GM18502 (cell line): ENCODE data around the gene RARRES2.
"Not testable (repeated sequence)": the region's sequence is repeated elsewhere in the genome, so short reads cannot be mapped to it uniquely, and the experiment has no call there.

ENCODE experiments used
- ATAC-seq: cut with Tn5 transposase; IDR thresholded peaks from one replicate; pipeline ENCODE4 v1.9.1; 2021; ENCODE audit warnings: mild to moderate bottlenecking; ENCODE audit not compliant: unreplicated experiment, poor library complexity

Gene RARRES2

GRCh38 chr7:150341263-150342120 is at the start of gene RARRES2:
Gene RARRES2 (minus strand): TSS chr7:150341629. CDS start chr7:150340609, 1,020 bp downstream.
- no peak for ATAC-seq

DNA sequence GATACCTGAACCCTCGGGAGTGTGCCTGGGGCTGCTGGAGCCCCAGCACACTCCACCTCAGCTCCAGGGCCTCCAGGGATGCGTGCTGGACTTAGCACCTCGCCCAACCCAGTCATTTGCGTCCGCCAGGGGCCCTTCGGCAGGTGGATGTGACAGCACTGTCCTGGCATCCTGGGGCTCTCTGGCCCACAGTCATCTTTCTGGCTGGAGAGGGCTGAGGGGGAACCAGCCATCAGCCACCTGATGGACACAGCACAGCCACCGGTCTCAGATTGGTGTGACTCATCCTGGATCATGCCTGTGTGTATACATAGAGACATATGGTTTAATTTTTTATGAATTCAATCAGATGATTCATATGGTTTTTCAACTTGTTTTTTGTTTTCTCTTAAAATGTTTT is 48.8 kb upstream of the RARRES2 start:
- ATAC-seq, result no peak

DNA sequence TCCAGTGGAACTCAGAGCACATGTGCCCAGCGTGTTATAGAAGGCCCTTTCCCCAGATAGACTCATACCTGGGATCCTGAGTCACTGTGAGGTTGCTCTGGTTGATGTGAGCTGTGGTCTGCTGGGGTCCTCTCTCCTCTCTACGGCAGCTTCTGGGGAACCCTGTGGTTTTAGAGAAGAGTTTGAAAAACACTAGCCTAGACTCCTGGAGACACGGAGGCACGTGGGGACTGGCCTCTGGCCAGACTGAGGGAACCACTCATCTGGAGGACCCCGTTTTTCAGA is 48.0 kb upstream of the RARRES2 start:
- no peak for ATAC-seq

DNA sequence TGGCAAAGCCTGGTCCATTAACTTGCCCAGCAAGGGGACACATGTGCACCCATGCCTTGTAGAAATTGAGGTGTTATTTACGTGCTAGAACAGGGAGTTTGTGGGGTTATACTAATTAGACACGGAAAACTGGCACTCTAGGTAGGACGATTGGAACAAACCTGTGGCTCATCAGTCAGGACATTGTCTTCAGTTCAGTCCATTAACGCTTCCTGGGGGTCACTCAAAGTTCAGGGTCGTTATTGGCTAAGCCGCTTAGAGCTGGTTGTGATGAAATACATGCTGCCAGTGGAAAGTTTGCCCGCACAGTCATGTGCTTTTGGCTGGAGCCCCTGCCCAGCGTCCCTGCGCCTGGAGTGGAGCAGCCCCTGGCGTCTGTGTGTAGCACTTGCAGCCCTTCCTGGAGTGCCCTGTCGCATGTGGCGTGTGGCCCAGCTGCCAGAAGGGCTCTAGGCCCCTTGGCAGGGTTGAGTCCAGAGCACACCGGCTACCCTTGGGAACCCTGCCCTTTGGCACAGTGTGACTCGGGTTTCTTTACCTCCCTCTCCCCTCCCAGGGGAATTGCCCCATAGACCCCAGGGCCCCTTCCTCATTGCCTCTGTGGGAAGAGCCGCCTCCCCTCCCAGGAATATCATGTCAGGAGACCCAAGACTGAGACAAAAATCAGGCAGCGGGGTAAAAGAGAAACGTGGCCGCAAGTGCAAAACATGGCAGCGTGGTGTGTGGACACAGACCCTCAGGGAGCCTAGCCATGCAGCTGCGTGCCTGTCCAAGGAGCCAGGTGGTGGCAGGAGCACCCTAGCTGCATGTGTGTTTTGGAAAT is 47.5 kb upstream of the RARRES2 start:
- no peak for ATAC-seq

DNA sequence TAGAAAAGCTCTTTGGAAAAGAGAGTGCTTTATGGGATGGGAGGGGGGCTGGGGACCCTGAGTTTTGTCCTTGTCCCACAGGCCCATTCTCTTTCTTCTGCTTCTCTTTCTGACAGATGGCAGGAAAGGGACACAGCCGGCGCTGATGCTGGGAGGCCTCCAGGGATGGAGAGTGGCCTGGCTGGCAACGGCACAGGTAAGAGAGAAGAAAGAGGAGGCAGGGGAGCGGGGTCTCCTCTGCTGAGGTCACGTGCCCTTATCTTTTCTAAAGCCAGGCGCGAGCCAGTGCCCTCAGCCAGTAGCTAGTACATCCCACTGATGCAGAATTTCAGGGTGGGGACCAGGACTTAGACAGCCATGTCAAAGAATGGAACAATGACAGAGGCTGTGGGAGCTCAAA is 46.9 kb upstream of the RARRES2 start:
- no peak for ATAC-seq

GRCh38 chr7:150385884-150386283 is 44.5 kb upstream of the RARRES2 start:
- not testable (repeated sequence) for ATAC-seq

- no peak for ATAC-seq
Observed at GRCh38 chr7:150385302-150385723, 43.9 kb upstream of the RARRES2 start.

- ATAC-seq, result no peak
Observed at GRCh38 chr7:150384406-150385301, 43.2 kb upstream of the RARRES2 start.

- no peak for ATAC-seq
Observed at GRCh38 chr7:150383710-150384397, 42.4 kb upstream of the RARRES2 start.

GRCh38 chr7:150382844-150383225 is 41.4 kb upstream of the RARRES2 start:
- no peak for ATAC-seq

DNA sequence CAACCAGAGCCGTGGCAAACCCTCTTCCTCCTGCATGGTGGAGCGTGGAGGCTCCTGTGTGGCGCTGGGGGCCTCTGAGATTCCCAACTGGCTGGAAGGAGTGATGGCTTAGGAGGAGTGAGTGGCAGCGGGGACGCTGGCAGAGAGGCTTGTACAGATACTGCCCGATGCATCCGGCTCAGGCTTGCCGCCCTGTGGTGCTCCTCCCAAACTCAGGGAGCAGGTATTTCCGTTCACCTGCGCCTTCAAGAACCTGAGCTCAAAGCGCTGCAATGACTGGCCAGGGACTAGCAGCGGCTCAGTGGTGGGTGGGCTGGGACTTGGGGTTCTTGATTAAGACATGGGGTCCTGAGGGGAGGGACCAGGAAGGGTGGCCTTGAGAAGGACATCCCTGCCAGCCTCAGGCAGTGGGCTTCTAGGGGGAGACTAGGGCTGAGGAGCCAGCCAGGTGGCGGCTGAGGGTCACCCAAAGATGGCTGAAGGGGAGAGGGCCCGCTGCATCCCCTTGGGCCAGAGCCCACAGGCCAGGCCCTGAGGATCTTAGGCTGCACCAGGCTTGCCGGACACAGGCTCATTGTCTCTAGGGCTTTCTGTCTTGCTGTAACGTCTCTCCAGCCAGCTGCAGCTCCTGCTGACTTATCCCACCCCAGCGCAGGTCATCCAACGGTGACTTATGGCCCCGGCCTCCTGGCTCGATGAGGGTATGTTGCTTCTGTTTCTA is 40.9 kb upstream of the RARRES2 start:
- no peak for ATAC-seq

DNA sequence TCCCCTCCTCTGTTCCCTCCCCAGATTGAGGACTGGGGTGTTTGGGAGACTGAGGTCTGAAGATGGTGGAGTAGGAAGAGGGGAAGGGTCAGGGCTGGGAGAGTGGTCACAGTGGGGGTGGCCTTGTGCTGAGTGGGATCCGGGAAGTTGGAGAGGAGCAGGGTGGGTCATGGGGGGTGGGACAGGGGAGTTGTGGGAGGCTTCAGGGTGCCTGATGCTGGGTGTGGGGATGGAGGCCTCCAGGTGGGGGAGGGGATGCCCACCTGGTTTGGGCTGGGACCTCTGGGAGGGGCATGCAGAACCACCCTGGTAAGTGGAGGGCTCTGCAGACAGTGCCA is 40.3 kb upstream of the RARRES2 start:
- ATAC-seq, result no peak

DNA sequence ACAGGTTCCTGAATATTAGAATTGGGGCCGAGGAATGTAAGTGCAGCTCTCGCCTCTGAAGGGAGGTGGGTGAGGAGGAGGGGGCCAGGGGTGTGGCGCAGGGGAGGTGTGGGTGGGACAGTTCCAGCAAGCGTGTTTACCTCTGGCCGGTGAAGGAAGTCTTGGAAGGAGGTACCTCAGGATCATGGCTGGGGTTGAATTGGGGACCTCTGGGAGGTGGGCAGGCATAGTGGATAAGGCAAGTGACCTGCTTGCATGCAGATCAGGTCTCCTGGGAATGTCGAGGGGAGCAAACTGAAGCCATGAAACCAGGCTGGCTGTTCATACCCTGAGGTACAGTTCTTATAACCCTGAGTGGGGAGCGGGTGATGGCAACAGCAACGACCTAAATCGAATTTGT is 39.7 kb upstream of the RARRES2 start:
- no peak for ATAC-seq

- ATAC-seq, result peak; percentile 18
Observed at GRCh38 chr7:150380463-150380862, 39.0 kb upstream of the RARRES2 start.

DNA sequence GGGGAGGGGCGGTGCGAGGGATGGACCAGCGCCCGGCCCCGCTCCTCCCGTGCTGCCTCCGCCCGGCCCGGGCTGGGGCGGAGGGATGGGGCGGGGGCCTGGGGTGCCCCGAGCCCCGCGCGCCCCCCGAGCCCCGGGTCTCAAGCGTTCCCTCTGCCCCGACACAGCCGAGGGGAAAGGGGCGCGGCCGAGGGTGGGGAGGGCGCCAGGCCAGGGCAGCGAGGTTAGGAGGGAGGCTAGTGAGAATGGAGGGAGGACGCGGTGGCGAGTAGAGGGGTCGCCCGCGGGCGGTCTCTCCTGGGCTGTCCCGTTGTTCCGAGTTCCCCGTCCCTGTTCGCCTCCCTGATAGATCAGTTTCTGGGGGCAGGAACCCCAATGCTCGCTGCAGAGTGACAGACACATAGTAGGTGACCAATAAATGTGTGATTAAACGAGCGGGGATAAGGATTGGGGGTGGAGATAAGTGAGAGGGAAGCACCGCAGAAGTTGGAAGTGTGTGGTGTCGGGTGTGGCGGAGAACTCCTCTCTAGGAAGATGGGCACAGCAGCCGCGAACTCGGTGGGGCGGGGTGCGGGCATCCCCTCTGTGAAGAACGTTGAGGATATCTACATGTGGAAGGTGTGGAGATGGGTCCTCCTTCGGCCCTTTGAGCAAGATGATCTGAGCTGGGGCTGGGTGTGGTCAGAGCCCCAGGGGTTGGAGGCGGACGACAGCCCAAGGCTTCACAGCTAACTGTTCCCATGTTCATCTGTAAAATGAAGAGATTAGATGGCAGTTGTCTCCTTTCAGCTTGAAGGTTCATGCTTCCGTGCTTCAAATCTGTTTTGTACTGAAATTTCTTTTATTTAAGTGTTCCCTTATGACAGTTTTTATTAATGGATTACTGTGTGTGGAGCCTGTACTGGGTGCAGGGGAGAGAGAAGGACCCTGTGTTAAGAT is 38.3 kb upstream of the RARRES2 start:
- ATAC-seq, result peak; percentile 33

- ATAC-seq, result peak; percentile 79
Observed at GRCh38 chr7:150378853-150379440, 37.5 kb upstream of the RARRES2 start, which contains the start of gene ZNF775. Gene ZNF775 (plus strand): TSS chr7:150379330. CDS start chr7:150388471, 9,141 bp downstream.

DNA sequence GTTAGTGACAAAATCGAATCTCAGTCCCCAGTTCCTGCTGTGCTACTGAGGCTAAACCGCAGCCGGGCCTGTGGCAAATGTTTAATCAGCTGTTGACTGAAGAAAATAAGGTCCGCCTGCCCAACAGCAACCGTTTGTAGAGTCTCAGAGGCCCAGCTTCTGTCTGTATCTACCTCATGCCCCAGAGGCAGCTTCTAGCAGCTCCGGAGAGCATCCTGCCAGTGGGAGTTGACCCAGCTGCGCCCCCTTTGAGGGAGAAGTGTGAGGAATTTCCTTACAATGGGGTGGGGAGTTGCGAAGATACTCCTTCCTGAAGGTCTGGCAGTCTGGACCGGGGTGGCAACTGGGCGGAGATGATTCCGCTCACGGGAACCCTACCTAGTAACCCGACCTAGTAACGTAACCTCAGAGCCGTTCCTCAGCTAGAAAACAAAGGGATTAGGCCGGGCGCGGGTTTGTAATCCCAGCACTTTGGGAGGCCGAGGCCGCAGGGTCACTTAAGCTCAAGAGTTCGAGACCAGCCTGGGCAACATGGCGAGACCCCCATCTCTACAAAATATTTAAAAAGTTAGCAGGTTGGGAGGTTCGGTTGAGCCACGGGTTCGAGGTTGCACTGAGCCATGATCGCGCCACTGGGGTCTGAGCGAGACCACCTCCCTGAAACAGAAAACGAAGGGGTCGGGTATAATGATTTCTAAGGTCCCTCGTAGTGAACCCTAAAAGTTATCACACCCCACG is 36.9 kb upstream of the RARRES2 start:
- no peak for ATAC-seq
